ENCODE measurements around the gene SIL1. TPM values are rescaled to one million over a fixed set of nuclear protein-coding genes. Genes with fewer than 3 reads are reported as not detected.

Gene SIL1
- polyA plus RNA-seq, 3 donors, result 25.4 to 35.1 (median 27.9) TPM

- H3K4me1 Mint-ChIP-seq, result peaks cover 3% of the 10 kb centered on the region
- H3K9ac ChIP-seq (ENCODE audit: insufficient read depth, low read length, poor library complexity, severe bottlenecking), result no peak overlapping the region
- no peak overlapping the region for H3K4me3 Mint-ChIP-seq
- H4K20me1 ChIP-seq (ENCODE audit: insufficient read depth, low read length), result no peaks in the 10 kb centered on the region
- no peak for DNase-seq
- no peak overlapping the region for H3K4me3 ChIP-seq (replicated peaks in 1 of 3; ENCODE audit: low read depth in 2 of 3, low read length in 3 of 3)
- peaks cover 0 to 1% (median 0%) of the 10 kb centered on the region in 3 donors for H3K27me3 Mint-ChIP-seq (ENCODE audit: low read depth in 3 of 3)
- H3K36me3 Mint-ChIP-seq, result peaks cover 18 to 20% of the 10 kb centered on the region in 2 donors
- no peaks in the 10 kb centered on the region for H3K9me3 ChIP-seq (replicated peaks in 1 of 2; ENCODE audit: control insufficient read depth in 1 of 2, insufficient read depth in 1 of 2, low read length in 2 of 2)
- peaks cover 0 to 2% (median 0%) of the 10 kb centered on the region in 7 donors for H3K9me3 Mint-ChIP-seq
- intact Hi-C loops (cut with micrococcal nuclease), result no loop called here
- H3K79me2 ChIP-seq (ENCODE audit: insufficient read depth, low read length), result no peaks in the 10 kb centered on the region
- no peaks in the 10 kb centered on the region for H3K4me1 ChIP-seq (ENCODE audit: control insufficient read depth in 1 of 2, insufficient read depth in 2 of 2, low read length in 2 of 2)
- H3K27ac Mint-ChIP-seq, result peak overlapping the region in 1 of 7 donors; percentile 1
- H3K36me3 ChIP-seq (replicated peaks in 1 of 2; ENCODE audit: control insufficient read depth in 1 of 2, insufficient read depth in 2 of 2, low read length in 2 of 2), result peaks cover 8 to 26% of the 10 kb centered on the region in 2 donors
- H3K27me3 ChIP-seq (ENCODE audit: control insufficient read depth in 2 of 2, insufficient read depth in 2 of 2, low read length in 2 of 2), result no peaks in the 10 kb centered on the region
- H3K4me2 ChIP-seq (replicated peaks; ENCODE audit: extremely low read depth, low read length, poor library complexity, severe bottlenecking), result no peak overlapping the region
- H3K27ac ChIP-seq (ENCODE audit: low read depth in 1 of 2, low read length in 2 of 2), result no peak overlapping the region
- no peak for TF ChIP-seq CTCF (IDR thresholded peaks at IDR 0.05)
- H2AFZ ChIP-seq (ENCODE audit: insufficient read depth, low read depth, low read length, poor library complexity, severe bottlenecking), result no peak overlapping the region
Measured at GRCh38 chr5:139052975-139053374, 145.2 kb downstream of the SIL1 start.

GRCh38 chr5:139051392-139051791 is 146.8 kb downstream of the SIL1 start:
- H4K20me1 ChIP-seq (ENCODE audit: insufficient read depth, low read length), result no peaks in the 10 kb centered on the region
- Mint-ChIP-seq H3K27ac (peak overlapping the region in 1 of 7 donors; percentile 16), H3K4me1 (peaks cover 2% of the 10 kb centered on the region), H3K9me3 (peaks cover 0 to 2% (median 0%) of the 10 kb centered on the region in 7 donors), H3K36me3 (peaks cover 18 to 20% of the 10 kb centered on the region in 2 donors), H3K4me3 (no peak overlapping the region), H3K27me3 (ENCODE audit: low read depth in 3 of 3) (peaks cover 0 to 1% (median 0%) of the 10 kb centered on the region in 3 donors)
- H3K4me3 ChIP-seq (replicated peaks in 1 of 3; ENCODE audit: low read depth in 2 of 3, low read length in 3 of 3), result no peak overlapping the region
- intact Hi-C loops (cut with micrococcal nuclease), result no loop called here
- no peak for DNase-seq
- TF ChIP-seq CTCF (IDR thresholded peaks at IDR 0.05), result no peak
- no peaks in the 10 kb centered on the region for H3K9me3 ChIP-seq (replicated peaks in 1 of 2; ENCODE audit: control insufficient read depth in 1 of 2, insufficient read depth in 1 of 2, low read length in 2 of 2)
- H3K79me2 ChIP-seq (ENCODE audit: insufficient read depth, low read length), result no peaks in the 10 kb centered on the region
- no peaks in the 10 kb centered on the region for H3K4me1 ChIP-seq (ENCODE audit: control insufficient read depth in 1 of 2, insufficient read depth in 2 of 2, low read length in 2 of 2)
- H3K36me3 ChIP-seq (replicated peaks in 1 of 2; ENCODE audit: control insufficient read depth in 1 of 2, insufficient read depth in 2 of 2, low read length in 2 of 2), result peaks cover 8 to 26% of the 10 kb centered on the region in 2 donors
- no peaks in the 10 kb centered on the region for H3K27me3 ChIP-seq (ENCODE audit: control insufficient read depth in 2 of 2, insufficient read depth in 2 of 2, low read length in 2 of 2)
- no peak overlapping the region for H3K9ac ChIP-seq (ENCODE audit: insufficient read depth, low read length, poor library complexity, severe bottlenecking)
- WGBS (ENCODE audit: insufficient coverage), result 96% methylated on average over 2 of the region's 3 CpGs
- no peak overlapping the region for H2AFZ ChIP-seq (ENCODE audit: insufficient read depth, low read depth, low read length, poor library complexity, severe bottlenecking)
- no peak overlapping the region for H3K4me2 ChIP-seq (replicated peaks; ENCODE audit: extremely low read depth, low read length, poor library complexity, severe bottlenecking)
- H3K27ac ChIP-seq (ENCODE audit: low read depth in 1 of 2, low read length in 2 of 2), result no peak overlapping the region

All from CD14-positive monocyte (primary cell).